ENCODE data around the gene SART3.

SART3 gene

DNA sequence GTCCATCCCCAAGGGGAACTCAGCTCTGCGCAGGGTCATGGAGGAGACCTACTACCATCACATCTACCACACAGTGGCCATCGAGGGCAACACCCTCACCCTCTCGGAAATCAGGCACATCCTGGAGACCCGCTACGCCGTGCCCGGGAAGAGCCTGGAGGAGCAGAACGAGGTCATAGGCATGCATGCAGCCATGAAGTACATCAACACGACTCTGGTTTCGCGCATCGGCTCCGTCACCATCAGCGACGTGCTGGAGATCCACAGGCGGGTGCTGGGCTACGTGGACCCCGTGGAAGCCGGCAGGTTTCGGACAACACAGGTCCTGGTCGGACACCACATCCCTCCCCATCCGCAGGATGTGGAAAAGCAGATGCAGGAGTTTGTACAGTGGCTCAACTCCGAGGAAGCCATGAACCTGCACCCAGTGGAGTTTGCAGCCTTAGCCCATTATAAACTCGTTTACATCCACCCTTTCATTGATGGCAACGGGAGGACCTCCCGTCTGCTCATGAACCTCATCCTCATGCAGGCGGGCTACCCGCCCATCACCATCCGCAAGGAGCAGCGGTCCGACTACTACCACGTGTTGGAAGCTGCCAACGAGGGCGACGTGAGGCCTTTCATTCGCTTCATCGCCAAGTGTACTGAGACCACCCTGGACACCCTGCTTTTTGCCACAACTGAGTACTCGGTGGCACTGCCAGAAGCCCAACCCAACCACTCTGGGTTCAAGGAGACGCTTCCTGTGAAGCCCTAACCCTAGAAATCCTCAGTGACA, 42.1 kb downstream of the SART3 start:
- no peaks in the 10 kb centered on the region for H3K36me3 ChIP-seq (ENCODE audit: control insufficient read depth, insufficient read depth, low read length)
- TF ChIP-seq, protein P1, sequence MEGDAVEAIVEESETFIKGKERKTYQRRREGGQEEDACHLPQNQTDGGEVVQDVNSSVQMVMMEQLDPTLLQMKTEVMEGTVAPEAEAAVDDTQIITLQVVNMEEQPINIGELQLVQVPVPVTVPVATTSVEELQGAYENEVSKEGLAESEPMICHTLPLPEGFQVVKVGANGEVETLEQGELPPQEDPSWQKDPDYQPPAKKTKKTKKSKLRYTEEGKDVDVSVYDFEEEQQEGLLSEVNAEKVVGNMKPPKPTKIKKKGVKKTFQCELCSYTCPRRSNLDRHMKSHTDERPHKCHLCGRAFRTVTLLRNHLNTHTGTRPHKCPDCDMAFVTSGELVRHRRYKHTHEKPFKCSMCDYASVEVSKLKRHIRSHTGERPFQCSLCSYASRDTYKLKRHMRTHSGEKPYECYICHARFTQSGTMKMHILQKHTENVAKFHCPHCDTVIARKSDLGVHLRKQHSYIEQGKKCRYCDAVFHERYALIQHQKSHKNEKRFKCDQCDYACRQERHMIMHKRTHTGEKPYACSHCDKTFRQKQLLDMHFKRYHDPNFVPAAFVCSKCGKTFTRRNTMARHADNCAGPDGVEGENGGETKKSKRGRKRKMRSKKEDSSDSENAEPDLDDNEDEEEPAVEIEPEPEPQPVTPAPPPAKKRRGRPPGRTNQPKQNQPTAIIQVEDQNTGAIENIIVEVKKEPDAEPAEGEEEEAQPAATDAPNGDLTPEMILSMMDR (IDR thresholded peaks at IDR 0.05), result no peak

DNA sequence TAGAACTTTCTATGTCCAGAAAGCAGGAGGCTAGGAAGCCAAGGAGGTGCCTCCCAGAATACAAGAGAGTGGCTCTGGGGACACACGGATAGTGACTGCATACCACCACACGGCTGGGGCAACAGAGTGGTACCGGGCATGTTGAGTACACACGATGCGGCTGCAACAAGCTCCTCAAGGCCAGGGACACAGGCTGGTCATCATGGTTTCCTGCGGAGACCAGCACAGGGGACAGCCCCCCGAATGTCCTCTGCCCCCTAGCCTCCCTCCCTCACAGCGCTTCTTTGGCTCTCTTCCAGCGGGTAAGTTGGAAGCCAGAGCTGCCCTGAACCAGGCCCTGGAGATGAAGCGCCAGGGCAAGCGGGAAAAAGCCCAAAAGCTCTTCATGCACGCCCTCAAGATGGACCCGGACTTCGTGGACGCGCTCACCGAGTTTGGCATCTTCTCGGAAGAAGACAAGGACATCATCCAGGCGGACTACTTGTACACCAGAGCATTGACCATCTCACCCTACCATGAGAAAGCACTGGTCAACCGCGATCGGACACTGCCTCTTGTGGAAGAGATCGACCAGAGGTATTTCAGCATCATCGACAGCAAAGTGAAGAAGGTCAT, 42.8 kb downstream of the SART3 start:
- H3K4me1 ChIP-seq, result peaks cover 6% of the 10 kb centered on the region
- H3K9me3 ChIP-seq (ENCODE audit: control insufficient read depth, low read length), result no peaks in the 10 kb centered on the region
- H3K4me3 ChIP-seq (ENCODE audit: low read depth, low read length), result no peak overlapping the region
- H3K27ac ChIP-seq, result no peak overlapping the region
- no peaks in the 10 kb centered on the region for H3K27me3 ChIP-seq (ENCODE audit: control insufficient read depth, insufficient read depth, low read length)
- no peak overlapping the region for H3K4me2 ChIP-seq (ENCODE audit: low read length)
- no peak overlapping the region for H3K9ac ChIP-seq
- no peak overlapping the region for H2AFZ ChIP-seq
- H3K79me2 ChIP-seq, result no peaks in the 10 kb centered on the region
- no peaks in the 10 kb centered on the region for H3K36me3 ChIP-seq (ENCODE audit: control insufficient read depth, insufficient read depth, low read length)
- TF ChIP-seq, protein P1 (IDR thresholded peaks at IDR 0.05), result no peak

More for the DNA sequence above, 42.1 kb downstream of the SART3 start:
- Histone ChIP-seq H2AFZ (no peak overlapping the region), H3K9me3 (ENCODE audit: control insufficient read depth, low read length) (no peaks in the 10 kb centered on the region), H3K4me3 (ENCODE audit: low read depth, low read length) (no peak overlapping the region), H3K9ac (no peak overlapping the region), H3K4me1 (peaks cover 6% of the 10 kb centered on the region), H3K4me2 (ENCODE audit: low read length) (no peak overlapping the region), H3K79me2 (no peaks in the 10 kb centered on the region), H3K27ac (no peak overlapping the region), H3K27me3 (ENCODE audit: control insufficient read depth, insufficient read depth, low read length) (no peaks in the 10 kb centered on the region)

DNA sequence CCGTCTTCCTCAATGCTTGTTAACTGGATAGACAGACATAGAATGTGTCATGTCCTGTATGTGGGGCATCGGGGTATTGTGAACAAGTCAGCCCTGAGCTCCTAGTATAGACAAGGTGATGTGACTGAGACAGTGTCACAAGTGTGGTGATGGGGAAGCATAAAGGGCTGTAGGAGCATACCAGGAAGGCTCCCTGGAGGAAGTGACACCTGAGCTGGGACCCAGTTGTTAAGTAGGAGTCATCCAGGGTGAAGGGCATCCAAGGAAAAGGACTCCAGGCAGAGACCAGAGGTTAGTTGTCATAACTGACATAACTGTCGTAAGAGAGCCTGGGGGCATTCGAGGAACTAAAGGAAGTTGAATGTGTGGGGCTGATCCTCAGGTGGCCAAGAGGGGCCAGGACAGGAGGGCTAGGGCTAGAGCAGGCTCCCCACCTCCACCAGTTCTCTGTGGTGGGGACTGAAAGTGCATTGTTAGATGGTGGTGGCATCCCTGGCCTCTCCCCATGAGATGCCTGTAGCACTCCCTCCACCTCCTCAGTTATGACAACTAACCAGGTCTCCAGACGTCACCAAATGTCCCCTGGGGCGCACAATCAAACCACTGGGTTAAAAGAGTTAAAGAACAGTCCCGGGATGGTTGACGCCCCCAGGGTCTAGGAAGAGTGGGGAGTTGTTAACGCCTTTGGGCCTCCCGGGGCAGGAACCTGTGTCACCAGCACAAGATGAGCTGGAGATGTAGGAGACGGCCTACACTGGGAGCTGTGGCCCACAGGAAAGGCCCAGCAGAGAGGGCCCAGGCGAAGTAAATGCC, 43.5 kb downstream of the SART3 start:
- peaks cover 6% of the 10 kb centered on the region for H3K4me1 ChIP-seq
- TF ChIP-seq, protein P1 (IDR thresholded peaks at IDR 0.05), result no peak
- no peaks in the 10 kb centered on the region for H3K79me2 ChIP-seq
- no peaks in the 10 kb centered on the region for H3K9me3 ChIP-seq (ENCODE audit: control insufficient read depth, low read length)
- no peaks in the 10 kb centered on the region for H3K36me3 ChIP-seq (ENCODE audit: control insufficient read depth, insufficient read depth, low read length)
- H3K4me3 ChIP-seq (ENCODE audit: low read depth, low read length), result no peak overlapping the region
- no peak overlapping the region for H2AFZ ChIP-seq
- H3K27ac ChIP-seq, result no peak overlapping the region
- H3K27me3 ChIP-seq (ENCODE audit: control insufficient read depth, insufficient read depth, low read length), result no peaks in the 10 kb centered on the region
- H3K9ac ChIP-seq, result no peak overlapping the region
- no peak overlapping the region for H3K4me2 ChIP-seq (ENCODE audit: low read length)

DNA sequence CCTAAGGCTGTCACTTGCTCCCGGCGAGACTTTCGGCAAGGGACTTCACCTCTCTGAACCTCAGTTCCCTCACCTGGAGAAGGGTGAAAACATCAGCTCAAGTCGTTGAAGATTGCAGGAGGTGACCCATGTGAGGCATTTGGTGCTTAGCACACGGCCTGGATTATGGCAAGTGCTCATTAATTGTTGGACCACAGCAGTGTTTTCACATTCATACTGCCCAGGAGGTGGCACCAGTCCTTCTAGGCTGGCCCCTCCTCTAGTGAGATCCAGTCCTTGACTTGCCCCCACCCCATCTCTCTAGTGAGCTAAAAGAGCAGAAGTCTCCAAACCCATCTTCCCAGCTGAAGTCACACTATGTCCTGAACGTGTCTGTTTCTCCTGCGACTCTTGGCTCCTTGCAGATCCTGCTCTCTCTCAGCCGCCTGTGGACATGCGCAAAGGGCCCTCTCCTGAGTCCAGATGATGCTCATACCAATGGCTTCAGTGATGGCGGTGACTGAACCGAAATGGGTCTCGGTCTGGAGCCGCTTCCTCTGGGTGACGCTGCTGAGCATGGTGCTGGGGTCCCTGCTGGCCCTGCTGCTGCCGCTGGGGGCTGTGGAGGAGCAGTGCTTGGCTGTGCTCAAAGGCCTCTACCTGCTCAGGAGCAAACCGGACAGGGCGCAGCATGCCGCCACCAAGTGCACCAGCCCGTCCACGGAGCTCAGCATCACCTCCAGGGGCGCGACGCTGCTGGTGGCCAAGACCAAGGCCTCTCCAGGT, 44.3 kb downstream of the SART3 start:
- Histone ChIP-seq H3K9ac (no peak overlapping the region), H3K36me3 (ENCODE audit: control insufficient read depth, insufficient read depth, low read length) (no peaks in the 10 kb centered on the region), H3K4me3 (ENCODE audit: low read depth, low read length) (no peak overlapping the region), H3K27me3 (ENCODE audit: control insufficient read depth, insufficient read depth, low read length) (no peaks in the 10 kb centered on the region), H3K4me1 (peaks cover 6% of the 10 kb centered on the region), H3K79me2 (no peaks in the 10 kb centered on the region), H3K27ac (no peak overlapping the region), H2AFZ (no peak overlapping the region), H3K9me3 (ENCODE audit: control insufficient read depth, low read length) (no peaks in the 10 kb centered on the region), H3K4me2 (ENCODE audit: low read length) (no peak overlapping the region)
- TF ChIP-seq, protein P1 (IDR thresholded peaks at IDR 0.05), result no peak

Measured in parathyroid adenoma (tissue), 2 donors.